GM21390 (cell line): ENCODE results near the gene OPCML.

Experiments
- ATAC-seq: cut with Tn5 transposase; IDR thresholded peaks from one replicate; pipeline ENCODE4 v1.9.1; 2021; ENCODE audit not compliant: unreplicated experiment

Gene OPCML

DNA sequence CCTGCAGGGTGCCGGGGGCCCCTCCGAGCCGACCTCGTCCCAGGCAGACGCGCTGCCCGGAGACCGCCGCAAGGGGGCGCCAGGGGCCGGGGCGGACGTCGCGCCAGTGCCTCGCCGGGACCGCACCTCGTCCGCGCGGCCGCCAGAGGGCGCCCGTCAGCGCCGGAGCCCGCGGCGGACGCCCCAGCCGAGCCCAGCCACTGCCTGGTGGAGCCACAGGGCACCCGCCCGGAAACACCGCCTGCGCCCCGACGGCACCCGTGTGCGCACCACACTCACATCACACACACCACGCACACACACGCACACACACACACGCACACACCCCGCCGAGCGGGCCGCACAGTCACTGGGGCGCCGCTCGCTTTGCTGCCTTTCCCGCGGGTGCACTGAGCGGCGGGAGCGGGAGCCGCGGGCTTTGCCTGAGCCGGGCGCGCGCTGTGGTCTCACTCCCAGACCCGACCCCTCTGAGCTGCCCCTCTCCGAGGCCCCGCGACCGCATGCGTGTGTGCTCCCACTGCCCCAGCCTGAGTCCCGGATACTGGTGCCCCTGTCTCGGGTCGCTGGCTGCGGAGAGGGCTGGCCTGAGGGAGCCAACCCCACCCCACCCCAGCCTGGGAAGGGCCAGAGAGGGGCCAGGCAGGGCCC lies 449.3 kb downstream of the OPCML start:
- peak; percentile 97 for ATAC-seq

DNA sequence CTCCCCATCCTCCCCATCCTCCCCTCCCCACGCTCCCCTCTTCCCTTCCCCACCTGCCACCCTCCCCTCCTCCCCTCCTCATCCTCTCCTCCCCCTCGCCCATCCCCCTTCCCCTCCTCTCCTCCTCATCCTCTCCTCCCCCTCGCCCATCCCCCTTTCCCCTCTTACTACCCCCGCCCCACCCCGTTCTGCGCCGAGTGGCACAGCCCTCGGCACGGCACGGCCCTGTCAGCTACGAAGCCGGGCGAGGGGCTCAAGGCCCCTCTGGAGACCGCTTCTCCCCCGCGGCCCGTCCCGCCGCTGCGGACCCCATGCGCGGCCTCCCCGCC lies 449.9 kb downstream of the OPCML start:
- ATAC-seq, result no peak

- ATAC-seq, result no peak
Measured at GRCh38 chr11:133081730-133082452, 450.4 kb downstream of the OPCML start.

- ATAC-seq, result no peak
Measured at GRCh38 chr11:133081020-133081419, 451.3 kb downstream of the OPCML start.

DNA sequence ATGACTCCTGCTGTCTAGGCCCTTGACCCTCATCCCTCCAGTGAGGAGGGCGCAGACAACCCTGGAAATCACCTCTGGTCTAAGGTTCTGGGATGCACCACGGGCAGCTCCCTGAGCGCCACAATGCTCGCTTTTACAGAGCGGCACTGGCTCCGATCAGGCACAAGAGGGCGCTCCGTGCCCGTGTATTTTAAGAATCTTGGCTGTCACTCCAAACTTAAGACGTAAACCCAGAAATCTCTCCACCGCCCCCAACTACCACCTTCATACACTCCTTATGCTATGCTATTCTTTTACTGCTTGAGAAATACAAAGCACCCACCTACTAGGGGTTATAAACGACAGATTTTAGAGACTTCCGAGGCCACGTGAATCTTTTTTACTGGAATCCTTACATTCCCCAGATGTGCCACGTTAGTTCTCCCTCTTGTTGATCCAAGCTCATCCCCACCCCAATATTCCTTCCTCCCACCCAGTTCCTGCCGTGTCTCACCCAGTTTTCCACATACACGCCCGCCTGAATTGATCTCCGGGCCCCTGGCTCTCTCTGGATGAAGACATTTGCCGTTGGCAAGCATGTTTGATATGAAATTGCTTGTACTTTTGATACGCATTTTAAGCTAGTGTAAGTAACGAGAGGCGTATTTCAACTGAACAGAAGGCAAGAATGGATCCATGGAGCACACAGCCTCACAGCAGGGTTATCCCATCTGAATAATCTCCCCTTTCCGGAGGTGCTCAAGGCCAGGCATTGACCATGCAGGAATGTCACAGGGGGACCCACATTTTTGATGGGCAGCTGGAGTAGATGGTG lies 453.5 kb downstream of the OPCML start:
- ATAC-seq, result no peak

DNA sequence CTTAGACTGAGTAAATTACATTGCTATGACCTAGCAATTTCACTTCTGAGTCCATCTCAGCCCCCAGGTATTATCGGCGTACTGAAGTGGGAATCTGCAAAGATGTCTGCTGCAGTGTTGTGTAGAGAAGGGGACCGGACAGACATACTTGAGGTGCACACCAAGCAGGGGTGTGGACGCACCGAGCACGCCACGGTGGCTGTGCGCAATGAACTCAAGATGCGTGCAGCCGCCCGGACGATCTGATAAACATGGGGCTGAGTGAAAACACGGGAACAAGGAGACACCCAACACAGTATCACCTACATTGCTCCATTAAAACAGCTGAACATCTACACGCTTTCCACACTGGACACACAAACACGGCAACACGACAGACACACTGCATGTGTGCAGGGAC lies 454.3 kb downstream of the OPCML start:
- ATAC-seq, result no peak

GRCh38 chr11:133075351-133075750 lies 456.9 kb downstream of the OPCML start:
- ATAC-seq, result no peak

DNA sequence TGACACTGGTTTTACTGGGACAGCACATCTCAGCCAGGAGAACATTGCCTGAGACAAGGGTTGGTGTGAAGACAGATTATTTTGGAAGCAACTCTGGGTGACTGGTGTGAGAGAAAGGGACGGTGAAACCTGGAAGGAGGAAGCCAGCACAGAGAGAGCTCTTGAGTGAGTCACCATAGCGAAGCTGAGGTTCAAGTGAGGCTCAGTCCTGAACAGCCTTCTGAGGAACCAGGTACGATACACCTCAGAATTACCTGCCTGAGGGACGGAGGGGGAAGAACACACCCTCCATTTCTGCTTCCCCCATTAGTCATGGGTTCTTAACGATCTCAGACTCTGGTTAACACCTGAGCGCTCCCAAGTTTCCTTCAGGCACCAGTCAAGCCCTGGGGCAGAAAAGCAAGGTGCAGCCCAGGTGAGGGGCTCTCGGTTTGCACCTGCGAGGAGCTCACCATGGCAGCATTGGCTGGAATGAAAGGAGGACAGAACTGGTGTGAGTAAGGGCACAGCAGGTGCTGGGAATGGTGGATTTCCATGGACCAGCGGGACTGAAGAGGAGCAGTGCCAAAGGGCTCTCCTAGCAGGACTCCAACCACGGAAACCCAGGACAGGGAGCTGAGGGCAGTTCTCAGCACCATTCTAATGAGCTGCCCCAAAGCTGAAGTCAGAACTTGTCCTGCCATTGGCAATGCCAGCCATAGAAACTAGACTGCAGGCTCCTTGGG lies 459.3 kb downstream of the OPCML start:
- ATAC-seq, result no peak

DNA sequence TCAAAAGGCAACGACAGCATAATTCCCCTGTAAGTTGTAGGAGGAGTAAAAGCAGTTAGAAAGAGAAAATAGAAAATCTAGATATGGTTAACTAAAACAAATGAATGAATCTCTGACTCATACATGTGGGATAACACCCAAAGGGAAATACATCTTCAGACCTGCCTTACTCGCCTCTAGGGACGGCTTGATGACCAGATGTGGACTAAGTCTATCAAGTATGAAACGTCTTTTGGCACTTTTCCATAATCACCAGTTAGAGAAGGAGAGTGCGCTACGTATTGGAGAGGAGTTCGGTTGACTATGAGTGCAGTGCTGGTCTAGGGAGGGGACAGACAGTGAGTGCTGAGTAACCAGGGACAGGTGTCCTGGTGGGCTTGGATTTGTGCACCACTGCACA lies 459.9 kb downstream of the OPCML start:
- ATAC-seq, result no peak

DNA sequence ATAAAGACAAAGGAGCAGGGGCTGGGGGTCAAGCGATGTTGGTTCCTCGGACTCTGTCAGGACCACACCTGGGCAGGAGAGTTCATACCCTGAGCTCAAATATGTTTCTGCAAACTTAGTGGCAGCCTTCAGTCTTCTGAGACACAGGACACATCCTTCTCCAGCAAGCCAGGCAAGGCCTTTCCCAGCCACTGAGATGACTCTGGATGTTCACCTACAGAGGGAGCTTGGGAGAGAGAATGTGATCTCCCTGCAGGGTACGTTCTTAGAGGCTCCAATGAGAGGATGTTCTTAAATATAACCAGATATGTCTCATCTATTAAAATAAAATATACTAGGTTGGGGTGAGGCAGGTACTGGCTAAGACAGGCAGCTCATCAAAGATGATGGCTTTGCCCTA lies 461.5 kb downstream of the OPCML start:
- no peak for ATAC-seq

GRCh38 chr11:133070021-133070713 lies 462.1 kb downstream of the OPCML start:
- ATAC-seq, result no peak

- ATAC-seq, result no peak
Measured at GRCh38 chr11:133065847-133066485, 466.3 kb downstream of the OPCML start.

DNA sequence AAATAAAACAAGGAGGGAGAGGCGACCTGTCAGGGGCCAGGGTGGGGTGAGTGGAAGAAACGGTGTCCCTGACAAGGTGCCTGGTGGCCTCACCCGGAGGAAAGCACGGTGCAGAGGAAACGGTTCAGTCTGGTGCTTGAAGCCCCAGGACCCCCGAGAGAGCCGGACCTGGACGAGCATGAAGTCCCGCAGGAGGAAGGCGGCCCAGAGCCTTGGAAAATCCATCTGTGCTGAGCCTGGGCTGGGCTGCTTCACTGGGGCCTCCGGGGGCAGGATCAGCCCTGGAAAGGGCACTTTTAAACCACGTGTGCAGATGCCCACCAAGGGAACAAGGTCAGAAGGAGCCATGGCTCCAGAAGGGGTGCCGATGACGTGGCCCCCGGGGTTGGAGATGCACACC lies 467.3 kb downstream of the OPCML start:
- ATAC-seq, result no peak

GRCh38 chr11:133064152-133064877 lies 468.0 kb downstream of the OPCML start:
- no peak for ATAC-seq

- ATAC-seq, result no peak
Measured at GRCh38 chr11:133058501-133058900, 473.8 kb downstream of the OPCML start.

- no peak for ATAC-seq
Measured at GRCh38 chr11:133053124-133053776, 479.1 kb downstream of the OPCML start.

DNA sequence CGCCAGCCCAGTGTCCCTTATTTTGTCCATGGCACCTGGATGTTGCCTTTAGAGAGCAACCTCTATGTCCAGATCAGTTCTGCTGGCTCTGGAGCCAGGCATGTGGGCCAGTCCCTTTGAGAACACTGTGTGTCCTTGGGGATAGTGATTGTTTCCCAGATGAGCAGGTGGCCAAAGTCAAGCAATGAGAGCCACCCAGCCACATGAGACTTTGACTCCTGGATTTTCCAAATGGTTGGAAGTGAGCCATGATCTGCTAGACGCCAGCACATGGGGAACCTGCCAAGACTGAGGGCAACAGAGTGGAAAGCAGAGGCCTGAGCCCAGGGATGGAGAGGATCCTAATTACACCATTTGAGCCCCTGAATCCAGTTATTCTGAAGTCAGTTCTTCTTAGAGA lies 479.8 kb downstream of the OPCML start:
- ATAC-seq, result no peak

GRCh38 chr11:133049244-133050019 lies 482.9 kb downstream of the OPCML start:
- ATAC-seq, result no peak
